ENCODE measurements around the gene KIF17. TPM values are rescaled to one million over a fixed set of nuclear protein-coding genes. Genes with fewer than 3 reads are reported as not detected.

KIF17 gene
- total RNA-seq, 1 donor = 2.2 TPM

- DNase-seq (ENCODE audit: low read depth) = no peak
- TF ChIP-seq CTCF (IDR thresholded peaks at IDR 0.05; ENCODE audit: insufficient read depth, low read depth, low read length) = no peak
- no peak overlapping the region for H3K4me3 ChIP-seq (ENCODE audit: low read depth, low read length)
Observed at GRCh38 chr1:20621012-20621411, 96.8 kb downstream of the KIF17 start.

DNA sequence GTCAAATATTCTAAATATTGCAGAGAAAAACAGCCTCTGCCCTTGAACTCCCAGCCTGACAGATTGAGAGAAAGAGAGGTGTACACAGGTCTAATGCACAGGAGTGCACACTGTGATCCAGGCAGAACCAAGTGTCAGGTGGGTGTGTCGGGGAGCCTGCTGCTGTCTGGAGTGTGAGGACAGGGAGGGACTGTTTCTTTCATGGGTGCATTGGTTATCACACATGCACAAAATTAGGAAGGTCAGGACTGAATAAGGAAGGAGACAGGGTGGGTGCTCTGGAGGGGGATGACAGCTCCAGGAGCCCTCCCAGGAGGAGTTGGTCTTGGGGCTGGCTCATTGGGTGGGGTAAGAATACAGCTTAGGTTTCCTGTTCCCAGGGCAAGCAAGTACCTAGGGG is 97.8 kb downstream of the KIF17 start:
- H3K4me3 ChIP-seq (ENCODE audit: low read depth, low read length) = no peak overlapping the region
- DNase-seq (ENCODE audit: low read depth) = no peak
- no peak for TF ChIP-seq CTCF (IDR thresholded peaks at IDR 0.05; ENCODE audit: insufficient read depth, low read depth, low read length)

GRCh38 chr1:20618550-20618949 is 99.3 kb downstream of the KIF17 start:
- DNase-seq (ENCODE audit: low read depth) = no peak
- H3K4me3 ChIP-seq (ENCODE audit: low read depth, low read length) = no peak overlapping the region
- no peak for TF ChIP-seq CTCF (IDR thresholded peaks at IDR 0.05; ENCODE audit: insufficient read depth, low read depth, low read length)

GRCh38 chr1:20616847-20617487 is 100.8 kb downstream of the KIF17 start:
- DNase-seq (ENCODE audit: low read depth) = no peak
- TF ChIP-seq CTCF (IDR thresholded peaks at IDR 0.05; ENCODE audit: insufficient read depth, low read depth, low read length) = no peak
- H3K4me3 ChIP-seq (ENCODE audit: low read depth, low read length) = no peak overlapping the region

DNA sequence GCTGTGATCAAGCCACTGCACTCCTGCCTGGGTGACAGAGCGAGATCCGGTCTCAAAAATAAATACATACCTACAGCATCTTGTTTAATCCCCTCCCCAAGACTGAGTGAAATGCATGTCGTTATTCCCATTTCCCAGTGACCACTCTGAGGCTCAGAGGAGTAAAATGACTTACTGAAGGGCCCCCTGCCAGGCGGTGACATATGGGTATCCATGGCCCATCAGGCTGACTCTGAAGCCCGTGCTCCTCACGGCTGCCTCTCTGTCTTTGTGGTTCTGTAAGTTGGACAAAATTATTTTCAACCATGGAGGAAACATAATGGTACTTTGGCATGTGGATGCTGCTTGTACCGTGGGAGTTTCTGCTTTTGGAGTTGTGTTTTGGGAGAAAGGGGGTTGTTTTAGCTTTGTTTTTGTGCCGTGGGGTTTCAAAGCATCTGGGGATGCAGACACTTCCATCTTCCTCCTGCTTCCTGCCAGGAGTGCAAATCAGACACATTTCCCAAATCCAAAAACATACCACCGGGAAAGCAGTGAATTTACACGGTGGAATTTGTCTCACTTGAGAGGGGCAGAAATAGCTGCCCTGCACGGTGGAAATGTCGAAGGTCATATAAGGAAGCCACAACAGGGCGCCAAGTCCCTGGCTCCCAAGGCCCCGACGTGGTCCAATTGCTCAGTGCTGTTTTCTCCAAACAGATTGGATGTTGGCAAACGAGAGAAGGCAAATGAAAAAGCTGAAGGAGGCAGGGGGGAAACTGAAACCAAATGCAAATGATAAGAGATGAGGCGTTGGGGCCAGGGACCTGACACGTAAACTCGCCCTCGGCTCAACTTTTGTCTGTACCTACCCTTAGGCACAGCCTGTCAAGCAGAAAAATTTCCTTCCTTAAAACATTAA is 101.6 kb downstream of the KIF17 start:
- no peak overlapping the region for H3K4me3 ChIP-seq (ENCODE audit: low read depth, low read length)
- peak; percentile 40 for DNase-seq (ENCODE audit: low read depth)
- TF ChIP-seq CTCF (IDR thresholded peaks at IDR 0.05; ENCODE audit: insufficient read depth, low read depth, low read length) = no peak

GRCh38 chr1:20614131-20614579 is 103.7 kb downstream of the KIF17 start:
- H3K4me3 ChIP-seq (ENCODE audit: low read depth, low read length) = no peak overlapping the region
- DNase-seq (ENCODE audit: low read depth) = no peak
- TF ChIP-seq CTCF (IDR thresholded peaks at IDR 0.05; ENCODE audit: insufficient read depth, low read depth, low read length) = no peak

Other genes with a start within 250 kb of the KIF17 start
- 8.4 and 9.5 TPM in 2 replicates for gene CAMK2N1, start 231.8 kb downstream of the KIF17 start, total RNA-seq
- gene MUL1, start 209.9 kb downstream of the KIF17 start, total RNA-seq = 26.4 and 28.1 TPM in 2 replicates
- under 0.01 TPM in 1 of 2 replicates, not detected in the other for gene FAM43B, start 165.4 kb downstream of the KIF17 start, total RNA-seq
- gene CDA, start 128.9 kb downstream of the KIF17 start, total RNA-seq = 1.9 and 3.0 TPM in 2 replicates
- gene PINK1, start 84.5 kb downstream of the KIF17 start, total RNA-seq = 61.3 and 64.4 TPM in 2 replicates
- 164 and 203 TPM in 2 replicates for gene DDOST, start 56.6 kb downstream of the KIF17 start, total RNA-seq
- gene SH2D5, start 14.7 kb upstream of the KIF17 start, total RNA-seq = 3.9 and 4.3 TPM in 2 replicates
- 258 and 274 TPM in 2 replicates for gene HP1BP3, start 69.3 kb upstream of the KIF17 start, total RNA-seq